GM12878 (cell line): Measurements from ENCODE around the gene MYOCD. TPM values are rescaled to one million over a fixed set of nuclear protein-coding genes. Genes with fewer than 3 reads are reported as not detected.

Source experiments
- ATAC-seq: fragments of 200-7000 bp; cut with Tn5 transposase; 3 replicates; pipeline ENCODE4 v1.9.1; 2020; ENCODE audit warnings: mild to moderate bottlenecking, moderate library complexity
- BruUV-seq: library from RNA; stranded (reverse); fragments of 400-500 nt; replicated peaks from 2 replicates; lab custom pipeline; 2021; lab: Mats Ljungman, UMichigan
- CTCF ChIA-PET: fragments of 300-600 bp; sonication (Branson Sonifier 250); formaldehyde crosslinking; extraction: SDS; loops from one replicate; lab custom pipeline; 2021; ENCODE audit warnings: inconsistent platforms; lab: Yijun Ruan, JAX
- POLR2A ChIA-PET: fragments of 350-600 bp; formaldehyde crosslinking; extraction: SDS; loops from one replicate; lab custom pipeline; 2021; ENCODE audit warnings: inconsistent platforms; lab: Charles Lee
- RAD21 ChIA-PET: fragments of 300-600 bp; sonication (Branson Sonifier 250); formaldehyde crosslinking; loops from one replicate; lab custom pipeline; 2023; ENCODE audit warnings: antibody characterized with exemption; ENCODE audit not compliant: unreplicated experiment; lab: Charles Lee
- SMC1A ChIA-PET: fragments of 300-600 bp; sonication (Branson Sonifier 250); formaldehyde crosslinking; loops from one replicate; lab custom pipeline; 2023; ENCODE audit not compliant: unreplicated experiment, uncharacterized antibody; lab: Charles Lee
- DNase-seq: peaks from one replicate; pipeline ENCODE4 v3.0.0-alpha.2; 2011; ENCODE audit warnings: low read depth, low spot score
- FAIRE-seq: peaks from 3 replicates; lab custom pipeline; 2011; peaks lifted over from hg19 to GRCh38; lab: Jason Lieb, UNC
- H2AFZ ChIP-seq: 2 replicates; pipeline ENCODE4 v1.6.0; 2011; ENCODE audit warnings: low read depth, low read length, control low read depth; ENCODE audit not compliant: control insufficient read depth
- H3K27ac ChIP-seq: 2 replicates; pipeline ENCODE4 v1.5.1; 2011; ENCODE audit warnings: control low read depth; ENCODE audit not compliant: control insufficient read depth, insufficient read depth
- H3K27me3 ChIP-seq, 2 experiments: replicated peaks in 1 of 2; 2 replicates each; pipeline versions ENCODE4 v1.6.0 to v1.6.1; 2011; ENCODE audit warnings: low read length in 1 of 2; ENCODE audit not compliant: control insufficient read depth in 2 of 2, insufficient read depth in 2 of 2
- H3K36me3 ChIP-seq, 2 experiments: 2 replicates each; pipeline ENCODE4 v1.5.1; 2011; ENCODE audit warnings: low read length in 1 of 2; ENCODE audit not compliant: control insufficient read depth in 2 of 2, insufficient read depth in 2 of 2
- H3K4me1 ChIP-seq: 2 replicates; pipeline ENCODE4 v1.6.1; 2011; ENCODE audit warnings: mild to moderate bottlenecking, low read length, moderate library complexity, mixed read lengths; ENCODE audit not compliant: control insufficient read depth, insufficient read depth
- H3K4me2 ChIP-seq: 2 replicates; pipeline ENCODE4 v1.6.0; 2011; ENCODE audit warnings: control low read depth; ENCODE audit not compliant: control insufficient read depth, insufficient read depth
- H3K4me3 ChIP-seq: fragments of 200-600 bp; sonication (generic); 2 replicates; pipeline ENCODE4 v1.5.1; 2016
- H3K79me2 ChIP-seq: 2 replicates; pipeline ENCODE4 v1.6.0; 2011; ENCODE audit warnings: low read length; ENCODE audit not compliant: control insufficient read depth, insufficient read depth
- H3K9ac ChIP-seq: 2 replicates; pipeline ENCODE4 v1.8.0; 2011; ENCODE audit warnings: low read length, control low read depth, mixed read lengths; ENCODE audit not compliant: control insufficient read depth, insufficient read depth
- H3K9me3 ChIP-seq: replicated peaks from 3 replicates; pipeline ENCODE4 v1.5.1; 2011; ENCODE audit warnings: mild to moderate bottlenecking, low read length; ENCODE audit not compliant: control insufficient read depth, insufficient read depth
- H4K20me1 ChIP-seq: 2 replicates; pipeline ENCODE4 v1.6.0; 2011; ENCODE audit not compliant: control insufficient read depth, insufficient read depth
- ASH2L ChIP-seq: fragments of 300-600, 200-600 bp; sonication (generic); IDR thresholded peaks from 2 replicates; pipeline ENCODE4 v1.6.1; 2017; ENCODE audit warnings: low read depth, mild to moderate bottlenecking, borderline replicate concordance
- BMI1 ChIP-seq: fragments of 450-650 bp; IDR thresholded peaks from 2 replicates; pipeline ENCODE4 v1.6.1; 2016; ENCODE audit warnings: mild to moderate bottlenecking, moderate library complexity, borderline replicate concordance
- EGR1 ChIP-seq, 2 experiments: IDR thresholded peaks; 1 replicate in 1 of 2; 2 replicates in 1 of 2; pipeline ENCODE4 v1.6.1; 2011 to 2012; ENCODE audit warnings: low read depth in 2 of 2, low read length in 2 of 2, borderline replicate concordance in 1 of 2, mild to moderate bottlenecking in 1 of 2, moderate library complexity in 1 of 2
- ETV6 ChIP-seq, 2 experiments: fragments of 450-650 bp in 1 of 2; IDR thresholded peaks in 1 of 2; conservative IDR thresholded peaks in 1 of 2; 2 replicates each; pipeline ENCODE4 v1.6.1; 2014; ENCODE audit warnings: antibody characterized with exemption in 1 of 2, borderline replicate concordance in 1 of 2, low read depth in 1 of 2, mild to moderate bottlenecking in 1 of 2, moderate library complexity in 1 of 2
- GABPA ChIP-seq: IDR thresholded peaks from 2 replicates; pipeline ENCODE4 v1.6.1; 2014; ENCODE audit warnings: antibody characterized with exemption, low read depth, mild to moderate bottlenecking, inconsistent platforms
- HDAC6 ChIP-seq: fragments of 200-600 bp; sonication (generic); IDR thresholded peaks from one replicate; pipeline ENCODE4 v1.8.0; 2017; ENCODE audit warnings: antibody characterized with exemption; ENCODE audit not compliant: unreplicated experiment
- KAT2A ChIP-seq: conservative IDR thresholded peaks from 2 replicates; pipeline ENCODE4 v1.6.1; 2011; ENCODE audit warnings: low read depth, low read length; ENCODE audit not compliant: control insufficient read depth
- KDM1A ChIP-seq: fragments of 200-600 bp; sonication (generic); IDR thresholded peaks from 2 replicates; pipeline ENCODE4 v1.6.1; 2016; ENCODE audit warnings: borderline replicate concordance
- RCOR1 ChIP-seq: conservative IDR thresholded peaks from 2 replicates; pipeline ENCODE4 v1.6.1; 2012; ENCODE audit warnings: low read depth, low read length, improper control_type of control experiment
- SREBF1 ChIP-seq: IDR thresholded peaks from 2 replicates; pipeline ENCODE4 v1.6.1; 2012; ENCODE audit warnings: mild to moderate bottlenecking, low read length
- SRF ChIP-seq, 2 experiments: IDR thresholded peaks; 2 replicates each; pipeline ENCODE4 v1.6.1; 2011; ENCODE audit warnings: low read depth in 2 of 2, low read length in 2 of 2, mild to moderate bottlenecking in 1 of 2, moderate library complexity in 1 of 2
- TARDBP ChIP-seq: IDR thresholded peaks from 2 replicates; pipeline ENCODE4 v1.6.1; 2016; ENCODE audit warnings: borderline replicate concordance
- YBX1 ChIP-seq: fragments of 450-650 bp; IDR thresholded peaks from 2 replicates; pipeline ENCODE4 v1.6.1; 2016; ENCODE audit warnings: antibody characterized with exemption
- WGBS: methylation state at CpG from one replicate; pipeline ENCODE4 v1.1.6; 2016; ENCODE audit warnings: low lambda C conversion rate; ENCODE audit not compliant: insufficient replicate concordance, insufficient coverage; ENCODE audit errors: missing lambda C conversion rate; 5-methylcytosine and 5-hydroxymethylcytosine counted together
- in situ Hi-C: fragments of 300-500 bp; cut with MboI; formaldehyde crosslinking; loops from 9 replicates; pipeline ENCODE4 v1.14.3; 2018; ENCODE audit warnings: mixed read lengths
- intact Hi-C: fragments of 100-400 bp; cut with micrococcal nuclease; formaldehyde crosslinking; loops from one replicate; pipeline ENCODE4 v1.14.2; 2022; ENCODE audit not compliant: unreplicated experiment
- polyA plus RNA-seq, 11 experiments: library from polyadenylated mRNA; depleted of rRNA in 4 of 11; unstranded in 6 of 11; stranded (reverse) in 5 of 11; fragments of >200 nt; fragmentation: Nextera tagmentation in 4 of 11; fragmentation: Illumina TruSeq in 1 of 11; extraction: Ambion mirVana in 4 of 11; extraction: Trizol in 1 of 11; gene quantifications; 1 replicate in 1 of 11; 2 replicates in 10 of 11; pipeline versions ENCODE4 v1.2.1 to v1.2.3, GENCODE V29; 2011 to 2016; ENCODE audit warnings: inconsistent platforms in 2 of 11, missing spikeins in 2 of 11, low read depth in 1 of 11
- total RNA-seq, 4 experiments: library from RNA; depleted of rRNA in 3 of 4; stranded (reverse); fragments of >200 nt in 3 of 4; fragmentation: Illumina TruSeq in 1 of 4; extraction: Trizol in 1 of 4; gene quantifications; 2 replicates each; pipeline versions ENCODE4 v1.2.1 to v1.2.3, GENCODE V29; 2013 to 2021
- TF ChIP-seq, protein P1 (sequence below): fragments of 450-650 bp; IDR thresholded peaks from 2 replicates; pipeline ENCODE4 v1.6.1; 2016; ENCODE audit warnings: mild to moderate bottlenecking
- TF ChIP-seq, protein P2 (sequence below): fragments of 450-650 bp; IDR thresholded peaks from 2 replicates; pipeline ENCODE4 v1.6.1; 2018; ENCODE audit warnings: mild to moderate bottlenecking, low read depth, moderate library complexity; ENCODE audit not compliant: partially characterized antibody

MYOCD gene
- total and polyA plus RNA-seq, 10 of the 15 experiments (the other 5 are each of a cell fraction or from before 2014, with no cell fraction given), result not detected

DNA sequence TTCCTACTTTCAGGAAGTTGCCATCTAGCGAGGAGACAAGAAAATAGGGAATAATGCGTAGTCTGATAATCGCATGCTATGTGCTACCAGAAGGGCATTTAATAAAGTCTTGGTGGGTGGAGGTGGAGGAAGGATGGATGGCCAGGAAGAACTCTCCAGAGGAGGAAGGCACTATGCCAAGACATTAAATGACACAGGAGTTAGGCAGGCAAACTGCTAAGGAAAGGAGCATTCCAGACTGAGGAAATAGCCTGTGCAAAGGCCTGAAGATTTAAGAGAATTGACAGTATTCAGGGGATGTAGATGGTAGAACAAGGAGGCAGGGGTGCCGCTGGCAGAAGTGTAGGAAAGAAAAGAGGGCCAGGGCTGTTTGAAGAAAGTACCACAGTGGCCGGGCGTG lies 104.3 kb downstream of the MYOCD start:
- no peak for DNase-seq
- Histone ChIP-seq H3K36me3 (no peaks in the 10 kb centered on the region), H3K4me1 (no peaks in the 10 kb centered on the region; the same call in 1 of the 2 replicates), H4K20me1 (no peaks in the 10 kb centered on the region), H3K79me2 (no peaks in the 10 kb centered on the region)
- ChIA-PET CTCF (no interaction called here), SMC1A (no interaction called here)
- in situ Hi-C loops, result loop anchor here (25.0 kb wide), 1 partner anchor 1483 kb away; no protein-coding TSS in a partner anchor
- no TSS peak for BruUV-seq
- TF ChIP-seq EGR1 (IDR thresholded peaks at IDR 0.05; ENCODE audit: borderline replicate concordance in 1 of 2, low read depth in 2 of 2, low read length in 2 of 2), result no peak
- no peak for TF ChIP-seq ASH2L
- TF ChIP-seq BMI1, result no peak
- TF ChIP-seq, protein P1, sequence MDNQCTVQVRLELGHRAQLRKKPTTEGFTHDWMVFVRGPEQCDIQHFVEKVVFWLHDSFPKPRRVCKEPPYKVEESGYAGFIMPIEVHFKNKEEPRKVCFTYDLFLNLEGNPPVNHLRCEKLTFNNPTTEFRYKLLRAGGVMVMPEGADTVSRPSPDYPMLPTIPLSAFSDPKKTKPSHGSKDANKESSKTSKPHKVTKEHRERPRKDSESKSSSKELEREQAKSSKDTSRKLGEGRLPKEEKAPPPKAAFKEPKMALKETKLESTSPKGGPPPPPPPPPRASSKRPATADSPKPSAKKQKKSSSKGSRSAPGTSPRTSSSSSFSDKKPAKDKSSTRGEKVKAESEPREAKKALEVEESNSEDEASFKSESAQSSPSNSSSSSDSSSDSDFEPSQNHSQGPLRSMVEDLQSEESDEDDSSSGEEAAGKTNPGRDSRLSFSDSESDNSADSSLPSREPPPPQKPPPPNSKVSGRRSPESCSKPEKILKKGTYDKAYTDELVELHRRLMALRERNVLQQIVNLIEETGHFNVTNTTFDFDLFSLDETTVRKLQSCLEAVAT, result no peak
- no peak for TF ChIP-seq YBX1
- no peak for TF ChIP-seq KDM1A
- TF ChIP-seq, all 136 proteins: peak for 0
- intact Hi-C loops, result no loop called here
- H3K4me3 ChIP-seq, result no peak overlapping the region
- 66% methylated on average over 6 of the region's 6 CpGs for WGBS
- FAIRE-seq (no peak), ATAC-seq (no peak)
- H3K27me3 ChIP-seq, result no peaks in the 10 kb centered on the region
- POLR2A ChIA-PET, result no interaction called here
- H3K27ac ChIP-seq, result no peak overlapping the region
- no peaks in the 10 kb centered on the region for H3K9me3 ChIP-seq
- H3K9ac ChIP-seq, result no peak overlapping the region
- RAD21 ChIA-PET, result no interaction called here
- H2AFZ ChIP-seq, result no peak overlapping the region
- H3K4me2 ChIP-seq, result no peak overlapping the region

DNA sequence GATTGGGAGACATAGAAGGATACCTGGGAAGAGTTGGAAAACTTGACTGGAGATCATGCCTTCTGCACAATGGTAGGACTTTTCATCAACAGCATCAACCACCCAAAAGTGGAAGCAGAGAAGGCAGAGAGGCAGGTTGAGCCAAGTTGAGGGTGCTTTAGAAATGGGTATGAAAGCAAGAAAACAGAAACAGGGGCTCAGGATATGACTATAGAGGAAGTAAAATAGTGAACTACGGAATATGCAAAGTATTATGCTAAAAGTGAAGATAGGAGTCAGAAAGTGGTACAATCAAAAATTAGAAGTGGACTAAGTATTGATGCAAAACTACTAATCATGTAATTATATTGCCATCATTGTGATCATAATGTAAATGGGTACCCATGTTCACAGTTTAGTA lies 107.5 kb downstream of the MYOCD start:
- Histone ChIP-seq H3K79me2 (no peaks in the 10 kb centered on the region), H3K36me3 (no peaks in the 10 kb centered on the region), H3K4me1 (no peaks in the 10 kb centered on the region; the same call in 1 of the 2 replicates), H3K9ac (no peak overlapping the region), H3K4me2 (no peak overlapping the region), H3K27ac (no peak overlapping the region), H3K27me3 (no peaks in the 10 kb centered on the region), H4K20me1 (no peaks in the 10 kb centered on the region), H3K4me3 (no peak overlapping the region), H2AFZ (no peak overlapping the region), H3K9me3 (no peaks in the 10 kb centered on the region)
- intact Hi-C loops (no loop called here), in situ Hi-C loops (loop anchor here (25.0 kb wide), 1 partner anchor 1486 kb away; no protein-coding TSS in a partner anchor)
- RAD21 ChIA-PET, result no interaction called here
- SMC1A ChIA-PET, result no interaction called here
- DNase-seq (no peak), ATAC-seq (no peak), FAIRE-seq (no peak)
- no TSS peak for BruUV-seq
- WGBS, result 0% methylated on average over 1 of the region's 1 CpG
- CTCF ChIA-PET, result no interaction called here
- POLR2A ChIA-PET, result no interaction called here
- TF ChIP-seq, protein P2, sequence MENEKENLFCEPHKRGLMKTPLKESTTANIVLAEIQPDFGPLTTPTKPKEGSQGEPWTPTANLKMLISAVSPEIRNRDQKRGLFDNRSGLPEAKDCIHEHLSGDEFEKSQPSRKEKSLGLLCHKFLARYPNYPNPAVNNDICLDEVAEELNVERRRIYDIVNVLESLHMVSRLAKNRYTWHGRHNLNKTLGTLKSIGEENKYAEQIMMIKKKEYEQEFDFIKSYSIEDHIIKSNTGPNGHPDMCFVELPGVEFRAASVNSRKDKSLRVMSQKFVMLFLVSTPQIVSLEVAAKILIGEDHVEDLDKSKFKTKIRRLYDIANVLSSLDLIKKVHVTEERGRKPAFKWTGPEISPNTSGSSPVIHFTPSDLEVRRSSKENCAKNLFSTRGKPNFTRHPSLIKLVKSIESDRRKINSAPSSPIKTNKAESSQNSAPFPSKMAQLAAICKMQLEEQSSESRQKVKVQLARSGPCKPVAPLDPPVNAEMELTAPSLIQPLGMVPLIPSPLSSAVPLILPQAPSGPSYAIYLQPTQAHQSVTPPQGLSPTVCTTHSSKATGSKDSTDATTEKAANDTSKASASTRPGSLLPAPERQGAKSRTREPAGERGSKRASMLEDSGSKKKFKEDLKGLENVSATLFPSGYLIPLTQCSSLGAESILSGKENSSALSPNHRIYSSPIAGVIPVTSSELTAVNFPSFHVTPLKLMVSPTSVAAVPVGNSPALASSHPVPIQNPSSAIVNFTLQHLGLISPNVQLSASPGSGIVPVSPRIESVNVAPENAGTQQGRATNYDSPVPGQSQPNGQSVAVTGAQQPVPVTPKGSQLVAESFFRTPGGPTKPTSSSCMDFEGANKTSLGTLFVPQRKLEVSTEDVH, result no peak
- TF ChIP-seq KAT2A, result no peak
- no peak for TF ChIP-seq SRF (IDR thresholded peaks at IDR 0.05; ENCODE audit: low read depth in 2 of 2, low read length in 2 of 2)
- no peak for TF ChIP-seq GABPA
- no peak for TF ChIP-seq HDAC6
- TF ChIP-seq SREBF1, result no peak
- TF ChIP-seq ETV6 (conservative IDR thresholded peaks at IDR 0.05 in 1 of 2, IDR thresholded peaks at IDR 0.05 in 1 of 2; ENCODE audit: borderline replicate concordance in 1 of 2, low read depth in 1 of 2), result no peak
- no peak for TF ChIP-seq RCOR1
- TF ChIP-seq TARDBP, result no peak
